H7 (cell line): ENCODE measurements around the gene RAI1. TPM values are rescaled to one million over a fixed set of nuclear protein-coding genes. Genes with fewer than 3 reads are reported as not detected.

Source experiments
- DNase-seq: peaks from one replicate; pipeline ENCODE4 v3.0.0; 2012
- H3K27me3 ChIP-seq: 2 replicates; pipeline ENCODE4 v1.6.0; 2011; ENCODE audit warnings: mild to moderate bottlenecking, low read length; ENCODE audit not compliant: control insufficient read depth, insufficient read depth
- H3K36me3 ChIP-seq: replicated peaks from 2 replicates; pipeline ENCODE4 v1.5.1; 2011; ENCODE audit warnings: low read length; ENCODE audit not compliant: control insufficient read depth, insufficient read depth
- H3K4me3 ChIP-seq: 2 replicates; pipeline ENCODE4 v1.5.1; 2011; ENCODE audit warnings: low read depth, mild to moderate bottlenecking, control low read depth, low read length, moderate library complexity; ENCODE audit not compliant: insufficient read depth
- total RNA-seq: library from RNA; depleted of rRNA; stranded (reverse); fragments of >200 nt; shearing (Covaris generic); gene quantifications from 2 replicates; pipeline ENCODE4 v1.2.3, GENCODE V29; 2014

RAI1 gene
- total RNA-seq, 1 experiment from 2014 or later, result 11.3 TPM

- no peak for DNase-seq
- no peak overlapping the region for H3K4me3 ChIP-seq
- peaks cover 81% of the 10 kb centered on the region for H3K27me3 ChIP-seq
- H3K36me3 ChIP-seq, result no peaks in the 10 kb centered on the region
Measured at GRCh38 chr17:17696882-17697633, 15.8 kb downstream of the RAI1 start.

- H3K36me3 ChIP-seq, result no peaks in the 10 kb centered on the region
- peaks cover 87% of the 10 kb centered on the region for H3K27me3 ChIP-seq
- peak; percentile 83 for DNase-seq
Measured at GRCh38 chr17:17698371-17698770, 17.1 kb downstream of the RAI1 start.

GRCh38 chr17:17698869-17699351 is 17.7 kb downstream of the RAI1 start:
- Histone ChIP-seq H3K27me3 (peaks cover 92% of the 10 kb centered on the region), H3K36me3 (no peaks in the 10 kb centered on the region), H3K4me3 (no peak overlapping the region)
- DNase-seq, result peak; percentile 76

More at GRCh38 chr17:17698371-17698770, 17.1 kb downstream of the RAI1 start:
- no peak overlapping the region for H3K4me3 ChIP-seq

GRCh38 chr17:17699491-17699890 is 18.2 kb downstream of the RAI1 start:
- no peaks in the 10 kb centered on the region for H3K36me3 ChIP-seq
- no peak for DNase-seq
- peaks cover 96% of the 10 kb centered on the region for H3K27me3 ChIP-seq
- H3K4me3 ChIP-seq, result no peak overlapping the region

- peak; percentile 97 for DNase-seq
- Histone ChIP-seq H3K27me3 (peaks cover 97% of the 10 kb centered on the region), H3K36me3 (no peaks in the 10 kb centered on the region), H3K4me3 (peak overlapping the region; percentile 26)
Measured at GRCh38 chr17:17700251-17700969, 19.2 kb downstream of the RAI1 start.

GRCh38 chr17:17701112-17701511 is 19.9 kb downstream of the RAI1 start:
- Histone ChIP-seq H3K36me3 (no peaks in the 10 kb centered on the region), H3K27me3 (peaks cover 92% of the 10 kb centered on the region), H3K4me3 (no peak overlapping the region)
- no peak for DNase-seq

- H3K27me3 ChIP-seq, result peaks cover 89% of the 10 kb centered on the region
- no peaks in the 10 kb centered on the region for H3K36me3 ChIP-seq
- no peak overlapping the region for H3K4me3 ChIP-seq
- no peak for DNase-seq
Measured at GRCh38 chr17:17701658-17702057, 20.4 kb downstream of the RAI1 start.

GRCh38 chr17:17702449-17703139 is 21.3 kb downstream of the RAI1 start:
- H3K36me3 ChIP-seq, result no peaks in the 10 kb centered on the region
- DNase-seq, result no peak
- H3K4me3 ChIP-seq, result no peak overlapping the region
- peaks cover 89% of the 10 kb centered on the region for H3K27me3 ChIP-seq

- H3K27me3 ChIP-seq, result peaks cover 85% of the 10 kb centered on the region
- H3K4me3 ChIP-seq, result no peak overlapping the region
- no peaks in the 10 kb centered on the region for H3K36me3 ChIP-seq
- DNase-seq, result peak; percentile 82
Measured at GRCh38 chr17:17703140-17703919, 22.1 kb downstream of the RAI1 start.

GRCh38 chr17:17704931-17705330 is 23.7 kb downstream of the RAI1 start:
- DNase-seq, result no peak
- H3K4me3 ChIP-seq, result no peak overlapping the region
- peaks cover 83% of the 10 kb centered on the region for H3K27me3 ChIP-seq
- no peaks in the 10 kb centered on the region for H3K36me3 ChIP-seq

- no peak for DNase-seq
- no peak overlapping the region for H3K4me3 ChIP-seq
- peaks cover 74% of the 10 kb centered on the region for H3K27me3 ChIP-seq
- no peaks in the 10 kb centered on the region for H3K36me3 ChIP-seq
Measured at GRCh38 chr17:17706140-17707060, 25.1 kb downstream of the RAI1 start.

GRCh38 chr17:17708295-17708694 is 27.0 kb downstream of the RAI1 start:
- Histone ChIP-seq H3K4me3 (no peak overlapping the region), H3K27me3 (peaks cover 62% of the 10 kb centered on the region; the same call in 1 of the 2 replicates), H3K36me3 (no peaks in the 10 kb centered on the region)
- no peak for DNase-seq

- no peak overlapping the region for H3K4me3 ChIP-seq
- DNase-seq, result no peak
- peaks cover 59% of the 10 kb centered on the region; the same call in 1 of the 2 replicates for H3K27me3 ChIP-seq
- H3K36me3 ChIP-seq, result no peaks in the 10 kb centered on the region
Measured at GRCh38 chr17:17708816-17709215, 27.6 kb downstream of the RAI1 start.
